Panc1 (cell line): ENCODE measurements around the gene ETV7.

ENCODE experiments used
- POLR2AphosphoS5 ChIP-seq: IDR thresholded peaks from 2 replicates; pipeline ENCODE4 v1.6.1; 2012; ENCODE audit warnings: mild to moderate bottlenecking, low read depth, low read length, moderate library complexity
- REST ChIP-seq, 2 experiments: IDR thresholded peaks; 2 replicates each; pipeline ENCODE4 v1.6.1; 2011 to 2012; ENCODE audit warnings: low read depth in 2 of 2, control low read depth in 1 of 2, low read length in 1 of 2, mild to moderate bottlenecking in 1 of 2, moderate library complexity in 1 of 2; ENCODE audit not compliant: insufficient read depth in 1 of 2
- SIN3A ChIP-seq: IDR thresholded peaks from 2 replicates; pipeline ENCODE4 v1.6.1; 2012; ENCODE audit warnings: low read depth, mild to moderate bottlenecking, low read length, moderate library complexity, borderline replicate concordance; ENCODE audit not compliant: insufficient read depth
- TCF7L2 ChIP-seq: IDR thresholded peaks from 2 replicates; pipeline ENCODE4 v1.6.1; 2011; ENCODE audit warnings: mild to moderate bottlenecking, low read depth, low read length, inconsistent platforms
- TF ChIP-seq, protein P1 (sequence below): fragments of 450-650 bp; IDR thresholded peaks from 2 replicates; pipeline ENCODE4 v1.5.1; 2017; ENCODE audit warnings: mild to moderate bottlenecking

GRCh38 chr6:36367743-36368142, 19.7 kb downstream of the ETV7 start:
- no peak for TF ChIP-seq POLR2AphosphoS5
- TF ChIP-seq, protein P1, sequence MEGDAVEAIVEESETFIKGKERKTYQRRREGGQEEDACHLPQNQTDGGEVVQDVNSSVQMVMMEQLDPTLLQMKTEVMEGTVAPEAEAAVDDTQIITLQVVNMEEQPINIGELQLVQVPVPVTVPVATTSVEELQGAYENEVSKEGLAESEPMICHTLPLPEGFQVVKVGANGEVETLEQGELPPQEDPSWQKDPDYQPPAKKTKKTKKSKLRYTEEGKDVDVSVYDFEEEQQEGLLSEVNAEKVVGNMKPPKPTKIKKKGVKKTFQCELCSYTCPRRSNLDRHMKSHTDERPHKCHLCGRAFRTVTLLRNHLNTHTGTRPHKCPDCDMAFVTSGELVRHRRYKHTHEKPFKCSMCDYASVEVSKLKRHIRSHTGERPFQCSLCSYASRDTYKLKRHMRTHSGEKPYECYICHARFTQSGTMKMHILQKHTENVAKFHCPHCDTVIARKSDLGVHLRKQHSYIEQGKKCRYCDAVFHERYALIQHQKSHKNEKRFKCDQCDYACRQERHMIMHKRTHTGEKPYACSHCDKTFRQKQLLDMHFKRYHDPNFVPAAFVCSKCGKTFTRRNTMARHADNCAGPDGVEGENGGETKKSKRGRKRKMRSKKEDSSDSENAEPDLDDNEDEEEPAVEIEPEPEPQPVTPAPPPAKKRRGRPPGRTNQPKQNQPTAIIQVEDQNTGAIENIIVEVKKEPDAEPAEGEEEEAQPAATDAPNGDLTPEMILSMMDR, result no peak
- TF ChIP-seq REST (IDR thresholded peaks at IDR 0.05; ENCODE audit: insufficient read depth in 1 of 2, low read depth in 2 of 2, low read length in 1 of 2), result no peak
- TF ChIP-seq SIN3A, result no peak
- no peak for TF ChIP-seq TCF7L2
